GM04503 (cell line): ENCODE measurements around the gene GGT5.
"Not testable (repeated sequence)": the region's sequence is repeated elsewhere in the genome, so short reads cannot be mapped to it uniquely, and the experiment has no call there.

ENCODE experiments used
- DNase-seq: peaks from one replicate; pipeline ENCODE4 v3.0.0-alpha.2; 2012; ENCODE audit warnings: low read depth

Gene GGT5

GRCh38 chr22:24262185-24262749 lies 17.4 kb upstream of the GGT5 start:
- DNase-seq, result not testable (repeated sequence)

- not testable (repeated sequence) for DNase-seq
Observed at GRCh38 chr22:24259459-24259858, 14.6 kb upstream of the GGT5 start.

- not testable (repeated sequence) for DNase-seq
Observed at GRCh38 chr22:24256736-24257135, 11.9 kb upstream of the GGT5 start.

- not testable (repeated sequence) for DNase-seq
Observed at GRCh38 chr22:24256136-24256535, 11.3 kb upstream of the GGT5 start.

- DNase-seq, result not testable (repeated sequence)
Observed at GRCh38 chr22:24253126-24253525, 8.2 kb upstream of the GGT5 start.

- not testable (repeated sequence) for DNase-seq
Observed at GRCh38 chr22:24251286-24251685, 6.4 kb upstream of the GGT5 start.

- not testable (repeated sequence) for DNase-seq
Observed at GRCh38 chr22:24249413-24249812, 4.5 kb upstream of the GGT5 start.

GRCh38 chr22:24248611-24249010 lies 3.7 kb upstream of the GGT5 start:
- not testable (repeated sequence) for DNase-seq

- peak; percentile 82 for DNase-seq
Observed at GRCh38 chr22:24247564-24248344, 2.9 kb upstream of the GGT5 start.

GRCh38 chr22:24247011-24247507 lies 2.2 kb upstream of the GGT5 start:
- no peak for DNase-seq

GRCh38 chr22:24245584-24246561 lies 991 bp upstream of the GGT5 start:
- not testable (repeated sequence) for DNase-seq

GRCh38 chr22:24244144-24244787 lies 616 bp downstream of the GGT5 start:
- DNase-seq, result no peak

GRCh38 chr22:24243417-24243816 lies 1.5 kb downstream of the GGT5 start:
- not testable (repeated sequence) for DNase-seq

- DNase-seq, result not testable (repeated sequence)
Observed at GRCh38 chr22:24240985-24241692, 3.7 kb downstream of the GGT5 start.

GRCh38 chr22:24240381-24240780 lies 4.5 kb downstream of the GGT5 start:
- no peak for DNase-seq

GRCh38 chr22:24238101-24238694 lies 6.7 kb downstream of the GGT5 start:
- not testable (repeated sequence) for DNase-seq

- DNase-seq, result no peak
Observed at GRCh38 chr22:24236656-24237055, 8.2 kb downstream of the GGT5 start.

GRCh38 chr22:24235315-24235714 lies 9.6 kb downstream of the GGT5 start:
- no peak for DNase-seq

- no peak for DNase-seq
Observed at GRCh38 chr22:24233816-24234215, 11.1 kb downstream of the GGT5 start.

- DNase-seq, result no peak
Observed at GRCh38 chr22:24233235-24233634, 11.6 kb downstream of the GGT5 start.

- no peak for DNase-seq
Observed at GRCh38 chr22:24232725-24233124, 12.2 kb downstream of the GGT5 start.
